Fibroblast of lung (primary cell): Measurements from ENCODE around the gene GADD45G. TPM values are rescaled to one million over a fixed set of nuclear protein-coding genes. Genes with fewer than 3 reads are reported as not detected.

Experiments
- DNase-seq, 2 donors: peaks; one replicate each; pipeline versions ENCODE4 v3.0.0 to v3.0.0-alpha.2; 2010; ENCODE audit warnings: low read depth in 2 of 2
- H2AFZ ChIP-seq: 2 replicates; pipeline ENCODE4 v1.5.1; 2012; ENCODE audit warnings: low read length, control low read depth, inconsistent platforms
- H3K27ac ChIP-seq: 2 replicates; pipeline ENCODE4 v1.5.1; 2011; ENCODE audit warnings: low read length, control low read depth; ENCODE audit not compliant: insufficient read depth
- H3K27me3 ChIP-seq: 2 replicates; pipeline ENCODE4 v1.5.1; 2011; ENCODE audit warnings: mild to moderate bottlenecking, low read length; ENCODE audit not compliant: control insufficient read depth, insufficient read depth
- H3K36me3 ChIP-seq: 2 replicates; pipeline ENCODE4 v1.5.1; 2011; ENCODE audit warnings: low read length; ENCODE audit not compliant: control insufficient read depth, insufficient read depth
- H3K4me1 ChIP-seq: 2 replicates; pipeline ENCODE4 v1.5.1; 2011; ENCODE audit warnings: low read length; ENCODE audit not compliant: control insufficient read depth, insufficient read depth; ENCODE audit errors: extremely low read depth
- H3K4me2 ChIP-seq: 2 replicates; pipeline ENCODE4 v1.5.1; 2011; ENCODE audit warnings: low read length, control low read depth; ENCODE audit not compliant: insufficient read depth; ENCODE audit errors: extremely low read depth
- H3K4me3 ChIP-seq, 4 experiments: fragments of 200-600 bp in 1 of 4; sonication (generic) in 1 of 4; replicated peaks in 1 of 4; 2 replicates each; pipeline ENCODE4 v1.5.1; 2011 to 2016; ENCODE audit warnings: low read length in 4 of 4, low read depth in 3 of 4, mild to moderate bottlenecking in 3 of 4, control low read depth in 2 of 4, inconsistent platforms in 1 of 4, mixed read lengths in 1 of 4; ENCODE audit not compliant: insufficient read depth in 1 of 4; ENCODE audit errors: control extremely low read depth in 1 of 4
- H3K79me2 ChIP-seq: 2 replicates; pipeline ENCODE4 v1.5.1; 2012; ENCODE audit warnings: mild to moderate bottlenecking, low read length, inconsistent platforms; ENCODE audit not compliant: control insufficient read depth, insufficient read depth
- H3K9ac ChIP-seq: 2 replicates; pipeline ENCODE4 v1.5.1; 2011; ENCODE audit warnings: mild to moderate bottlenecking, low read length, control low read depth; ENCODE audit not compliant: insufficient read depth
- H3K9me3 ChIP-seq: 2 replicates; pipeline ENCODE4 v1.5.1; 2012; ENCODE audit warnings: low read depth, low read length; ENCODE audit not compliant: control insufficient read depth, insufficient read depth
- H4K20me1 ChIP-seq: 2 replicates; pipeline ENCODE4 v1.5.1; 2011; ENCODE audit warnings: low read length; ENCODE audit not compliant: control insufficient read depth, insufficient read depth; ENCODE audit errors: extremely low read depth
- EZH2 ChIP-seq: IDR thresholded peaks from 2 replicates; pipeline ENCODE4 v1.5.1; 2012; ENCODE audit warnings: low read length, control low read depth, mild to moderate bottlenecking; ENCODE audit errors: missing control alignments
- polyA plus RNA-seq, 2 donors: library from polyadenylated mRNA; depleted of rRNA in 1 of 2; stranded (reverse) in 1 of 2; unstranded in 1 of 2; fragments of >200 nt; gene quantifications; 2 replicates each; pipeline ENCODE4 v1.2.1, GENCODE V29; 2011 to 2012; ENCODE audit warnings: missing spikeins in 1 of 2
- total RNA-seq: library from RNA; depleted of rRNA; stranded (reverse); fragments of >200 nt; gene quantifications from 2 replicates; pipeline ENCODE4 v1.2.1, GENCODE V29; 2014
- TF ChIP-seq, protein P1 (sequence below), 2 donors: IDR thresholded peaks in 1 of 2; conservative IDR thresholded peaks in 1 of 2; 1 replicate in 1 of 2; 2 replicates in 1 of 2; pipeline ENCODE4 v1.5.1; 2011 to 2012; ENCODE audit warnings: low read length in 2 of 2, control low read depth in 1 of 2, inconsistent platforms in 1 of 2, low read depth in 1 of 2, mild to moderate bottlenecking in 1 of 2

The GADD45G gene
- total and polyA plus RNA-seq, 2 donors (not counting 1 experiment from before 2014, with no cell fraction given), result 3.5 TPM; not detected in 1

DNA sequence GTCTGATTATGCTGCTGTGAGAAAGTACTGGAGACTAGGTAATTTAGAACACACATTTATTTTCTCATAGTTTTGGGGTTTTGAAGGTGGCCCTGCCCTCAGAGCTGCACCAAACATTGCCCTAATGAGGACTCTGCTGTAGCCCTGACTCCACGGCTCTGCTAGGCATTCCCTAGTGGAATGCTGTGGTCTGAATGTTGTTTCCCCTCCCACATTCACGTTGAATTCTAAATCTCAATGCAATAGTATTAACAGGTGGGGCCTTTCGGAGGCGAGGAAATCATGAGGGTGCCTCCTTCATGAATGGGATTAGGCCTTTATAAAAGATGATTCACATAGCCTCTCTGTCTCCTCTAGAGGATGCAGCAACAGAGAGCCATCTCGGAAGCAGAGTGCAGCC is 25.7 kb downstream of the GADD45G start:
- no peak overlapping the region for H2AFZ ChIP-seq
- H3K79me2 ChIP-seq, result no peaks in the 10 kb centered on the region
- no peaks in the 10 kb centered on the region for H3K27me3 ChIP-seq
- no peak overlapping the region for H3K9ac ChIP-seq
- no peaks in the 10 kb centered on the region for H3K36me3 ChIP-seq
- no peaks in the 10 kb centered on the region for H3K4me1 ChIP-seq
- H3K27ac ChIP-seq, result no peak overlapping the region
- H3K9me3 ChIP-seq, result no peaks in the 10 kb centered on the region
- DNase-seq, result no peak
- TF ChIP-seq, protein P1, sequence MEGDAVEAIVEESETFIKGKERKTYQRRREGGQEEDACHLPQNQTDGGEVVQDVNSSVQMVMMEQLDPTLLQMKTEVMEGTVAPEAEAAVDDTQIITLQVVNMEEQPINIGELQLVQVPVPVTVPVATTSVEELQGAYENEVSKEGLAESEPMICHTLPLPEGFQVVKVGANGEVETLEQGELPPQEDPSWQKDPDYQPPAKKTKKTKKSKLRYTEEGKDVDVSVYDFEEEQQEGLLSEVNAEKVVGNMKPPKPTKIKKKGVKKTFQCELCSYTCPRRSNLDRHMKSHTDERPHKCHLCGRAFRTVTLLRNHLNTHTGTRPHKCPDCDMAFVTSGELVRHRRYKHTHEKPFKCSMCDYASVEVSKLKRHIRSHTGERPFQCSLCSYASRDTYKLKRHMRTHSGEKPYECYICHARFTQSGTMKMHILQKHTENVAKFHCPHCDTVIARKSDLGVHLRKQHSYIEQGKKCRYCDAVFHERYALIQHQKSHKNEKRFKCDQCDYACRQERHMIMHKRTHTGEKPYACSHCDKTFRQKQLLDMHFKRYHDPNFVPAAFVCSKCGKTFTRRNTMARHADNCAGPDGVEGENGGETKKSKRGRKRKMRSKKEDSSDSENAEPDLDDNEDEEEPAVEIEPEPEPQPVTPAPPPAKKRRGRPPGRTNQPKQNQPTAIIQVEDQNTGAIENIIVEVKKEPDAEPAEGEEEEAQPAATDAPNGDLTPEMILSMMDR (conservative IDR thresholded peaks at IDR 0.05 in 1 of 2, IDR thresholded peaks at IDR 0.05 in 1 of 2; ENCODE audit: low read depth in 1 of 2, low read length in 2 of 2), result no peak
- no peak for TF ChIP-seq EZH2
- no peak overlapping the region for H3K4me3 ChIP-seq
- no peaks in the 10 kb centered on the region for H4K20me1 ChIP-seq
- no peak overlapping the region for H3K4me2 ChIP-seq

DNA sequence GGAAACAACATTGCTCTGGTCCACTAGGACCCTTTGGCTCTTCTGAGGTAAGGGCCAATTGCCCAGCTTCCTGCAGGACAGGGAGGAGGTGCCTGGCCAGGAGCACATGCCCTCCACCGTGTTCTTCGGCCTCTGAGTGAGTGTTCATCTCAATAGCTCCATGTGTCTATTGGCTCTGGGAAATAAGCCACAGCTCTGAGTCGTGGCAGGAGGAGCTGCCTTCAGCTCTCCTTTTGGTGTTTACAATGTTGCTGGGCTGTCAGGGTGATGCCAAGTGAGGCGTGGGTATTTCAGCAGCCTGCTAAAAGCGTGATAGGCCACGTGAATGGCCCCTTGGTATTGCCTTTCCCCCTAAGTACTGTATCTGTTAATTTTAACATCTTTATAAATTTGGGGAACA is 26.6 kb downstream of the GADD45G start:
- Histone ChIP-seq H3K4me2 (no peak overlapping the region), H4K20me1 (no peaks in the 10 kb centered on the region), H3K36me3 (no peaks in the 10 kb centered on the region), H2AFZ (no peak overlapping the region), H3K27me3 (no peaks in the 10 kb centered on the region), H3K27ac (no peak overlapping the region), H3K4me3 (no peak overlapping the region), H3K79me2 (no peaks in the 10 kb centered on the region), H3K9ac (no peak overlapping the region), H3K4me1 (no peaks in the 10 kb centered on the region), H3K9me3 (no peaks in the 10 kb centered on the region)
- DNase-seq, result no peak
- TF ChIP-seq EZH2, result no peak
- TF ChIP-seq, protein P1 (conservative IDR thresholded peaks at IDR 0.05 in 1 of 2, IDR thresholded peaks at IDR 0.05 in 1 of 2; ENCODE audit: low read depth in 1 of 2, low read length in 2 of 2), result no peak

DNA sequence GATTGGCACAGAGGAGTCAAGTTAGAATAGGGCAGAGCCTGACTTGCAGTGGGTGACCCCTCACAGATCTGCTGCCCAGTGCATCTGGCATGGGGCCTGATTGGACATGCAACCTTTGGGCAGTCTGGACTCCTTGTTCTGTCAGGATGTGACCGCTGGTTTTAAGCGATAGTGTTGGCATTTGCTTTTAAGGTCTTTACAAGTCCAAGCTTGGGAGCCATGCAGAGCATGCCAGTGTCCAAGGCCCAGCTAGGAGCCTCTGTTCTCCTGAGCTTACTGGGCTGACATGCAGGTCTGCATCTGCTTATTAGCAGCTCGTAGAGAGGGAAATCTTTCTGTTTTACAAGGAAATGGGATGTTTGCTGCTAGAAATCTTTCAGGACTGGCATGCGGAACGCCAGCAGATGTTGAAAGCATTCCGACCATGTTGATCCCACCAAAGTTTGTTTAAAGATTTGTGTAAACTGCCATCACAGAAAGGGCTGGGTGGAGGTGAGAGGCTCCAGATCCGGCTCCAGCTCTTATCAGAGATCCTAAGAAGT is 27.5 kb downstream of the GADD45G start:
- Histone ChIP-seq H3K9ac (no peak overlapping the region), H3K4me3 (no peak overlapping the region), H3K27ac (no peak overlapping the region), H3K27me3 (no peaks in the 10 kb centered on the region), H3K9me3 (no peaks in the 10 kb centered on the region), H3K36me3 (no peaks in the 10 kb centered on the region), H2AFZ (no peak overlapping the region), H4K20me1 (no peaks in the 10 kb centered on the region), H3K4me2 (no peak overlapping the region), H3K79me2 (no peaks in the 10 kb centered on the region), H3K4me1 (no peaks in the 10 kb centered on the region)
- no peak for DNase-seq
- TF ChIP-seq, protein P1 (conservative IDR thresholded peaks at IDR 0.05 in 1 of 2, IDR thresholded peaks at IDR 0.05 in 1 of 2; ENCODE audit: low read depth in 1 of 2, low read length in 2 of 2), result no peak
- TF ChIP-seq EZH2, result no peak
